Lower leg skin (tissue), 3 donors: ENCODE data around the gene ATP9B.

Experiments used
- CTCF ChIP-seq, 3 donors: fragments of 450-650 bp; IDR thresholded peaks; one replicate each; pipeline ENCODE4 v1.5.1; 2016; ENCODE audit warnings: antibody characterized with exemption in 3 of 3, mild to moderate bottlenecking in 3 of 3, moderate library complexity in 2 of 3
- POLR2A ChIP-seq, 2 donors: fragments of 450-650 bp; IDR thresholded peaks; one replicate each; pipeline ENCODE4 v1.6.1; 2016 to 2017; ENCODE audit warnings: antibody characterized with exemption in 2 of 2, mild to moderate bottlenecking in 1 of 2, moderate library complexity in 1 of 2

- TF ChIP-seq CTCF (IDR thresholded peaks at IDR 0.05) = no peak
- TF ChIP-seq POLR2A (IDR thresholded peaks at IDR 0.05) = no peak
Observed at GRCh38 chr18:79118797-79119196, 49.6 kb downstream of the ATP9B start.
